ENCODE results near the gene MAML3.

MAML3 gene

GRCh38 chr4:140131675-140132229, 22.2 kb downstream of the MAML3 start:
- no peaks in the 10 kb centered on the region for H3K9me3 ChIP-seq (ENCODE audit: control insufficient read depth, low read length)
- H2BK15ac ChIP-seq (ENCODE audit: low read depth, poor library complexity, severe bottlenecking): peak overlapping the region; percentile 82
- H3K4ac ChIP-seq (ENCODE audit: low read depth in 1 of 2, low read length in 2 of 2): no peak overlapping the region
- no peak overlapping the region for H4K91ac ChIP-seq (ENCODE audit: low read length)
- H3K14ac ChIP-seq (ENCODE audit: low read length in 2 of 2): no peak overlapping the region
- H3K79me1 ChIP-seq (replicated peaks; ENCODE audit: low read length, poor library complexity, severe bottlenecking): peaks cover 22% of the 10 kb centered on the region
- 98% methylated on average over 4 of the region's 5 CpGs for WGBS
- DNase-seq: no peak
- H3K9ac ChIP-seq (ENCODE audit: low read length): no peak overlapping the region
- H2BK12ac ChIP-seq (ENCODE audit: low read length in 2 of 2): no peak overlapping the region
- peaks cover 5% of the 10 kb centered on the region for H3K4me1 ChIP-seq (ENCODE audit: control insufficient read depth, insufficient read depth, low read depth, low read length)
- no peak overlapping the region for H4K8ac ChIP-seq (ENCODE audit: low read length)
- H3K23ac ChIP-seq (ENCODE audit: low read length in 2 of 2): no peak overlapping the region
- H2AK5ac ChIP-seq (ENCODE audit: low read length, severe bottlenecking): no peak overlapping the region
- H3K4me3 ChIP-seq (ENCODE audit: insufficient read depth in 1 of 2, low read depth in 1 of 2, low read length in 2 of 2): no peak overlapping the region
- H2BK120ac ChIP-seq (ENCODE audit: low read depth, low read length): no peak overlapping the region
- no peak overlapping the region for H3K27ac ChIP-seq (ENCODE audit: low read length, poor library complexity, severe bottlenecking)
- no peak overlapping the region for H2AFZ ChIP-seq (ENCODE audit: low read depth, low read length)
- no peak overlapping the region for H3K18ac ChIP-seq (ENCODE audit: low read depth in 1 of 2, low read length in 2 of 2)
- no peak overlapping the region for H2BK5ac ChIP-seq (ENCODE audit: low read depth, low read length, poor library complexity, severe bottlenecking)
- H3K36me3 ChIP-seq (ENCODE audit: control insufficient read depth in 1 of 2, insufficient read depth in 2 of 2, low read depth in 1 of 2, low read length in 2 of 2): no peaks in the 10 kb centered on the region
- H3K4me2 ChIP-seq (ENCODE audit: low read length, poor library complexity, severe bottlenecking): no peak overlapping the region
- H3K27me3 ChIP-seq (ENCODE audit: control insufficient read depth in 1 of 2, insufficient read depth in 1 of 2, low read length in 2 of 2): no peaks in the 10 kb centered on the region

GRCh38 chr4:140130677-140131076, 23.3 kb downstream of the MAML3 start:
- H2BK120ac ChIP-seq (ENCODE audit: low read depth, low read length): no peak overlapping the region
- H3K14ac ChIP-seq (ENCODE audit: low read length in 2 of 2): no peak overlapping the region
- H3K18ac ChIP-seq (ENCODE audit: low read depth in 1 of 2, low read length in 2 of 2): no peak overlapping the region
- no peak overlapping the region for H2BK12ac ChIP-seq (ENCODE audit: low read length in 2 of 2)
- 92% methylated on average over 2 of the region's 2 CpGs for WGBS
- H4K8ac ChIP-seq (ENCODE audit: low read length): no peak overlapping the region
- H3K4me3 ChIP-seq (ENCODE audit: insufficient read depth in 1 of 2, low read depth in 1 of 2, low read length in 2 of 2): no peak overlapping the region
- H3K4me2 ChIP-seq (ENCODE audit: low read length, poor library complexity, severe bottlenecking): no peak overlapping the region
- H3K23ac ChIP-seq (ENCODE audit: low read length in 2 of 2): no peak overlapping the region
- H3K27me3 ChIP-seq (ENCODE audit: control insufficient read depth in 1 of 2, insufficient read depth in 1 of 2, low read length in 2 of 2): no peaks in the 10 kb centered on the region
- no peaks in the 10 kb centered on the region for H3K9me3 ChIP-seq (ENCODE audit: control insufficient read depth, low read length)
- no peak overlapping the region for H4K91ac ChIP-seq (ENCODE audit: low read length)
- no peak overlapping the region for H2BK15ac ChIP-seq (ENCODE audit: low read depth, poor library complexity, severe bottlenecking)
- H3K4ac ChIP-seq (ENCODE audit: low read depth in 1 of 2, low read length in 2 of 2): no peak overlapping the region
- H3K9ac ChIP-seq (ENCODE audit: low read length): no peak overlapping the region
- H2AFZ ChIP-seq (ENCODE audit: low read depth, low read length): no peak overlapping the region
- H3K4me1 ChIP-seq (ENCODE audit: control insufficient read depth, insufficient read depth, low read depth, low read length): peaks cover 5% of the 10 kb centered on the region
- H3K36me3 ChIP-seq (ENCODE audit: control insufficient read depth in 1 of 2, insufficient read depth in 2 of 2, low read depth in 1 of 2, low read length in 2 of 2): no peaks in the 10 kb centered on the region
- no peak overlapping the region for H2BK5ac ChIP-seq (ENCODE audit: low read depth, low read length, poor library complexity, severe bottlenecking)
- peaks cover 21% of the 10 kb centered on the region for H3K79me1 ChIP-seq (replicated peaks; ENCODE audit: low read length, poor library complexity, severe bottlenecking)
- no peak overlapping the region for H3K27ac ChIP-seq (ENCODE audit: low read length, poor library complexity, severe bottlenecking)
- H2AK5ac ChIP-seq (ENCODE audit: low read length, severe bottlenecking): no peak overlapping the region
- no peak for DNase-seq

- Histone ChIP-seq H2BK15ac (ENCODE audit: low read depth, poor library complexity, severe bottlenecking) (no peak overlapping the region), H3K27me3 (ENCODE audit: control insufficient read depth in 1 of 2, insufficient read depth in 1 of 2, low read length in 2 of 2) (no peaks in the 10 kb centered on the region), H3K18ac (ENCODE audit: low read depth in 1 of 2, low read length in 2 of 2) (no peak overlapping the region), H2AK5ac (ENCODE audit: low read length, severe bottlenecking) (no peak overlapping the region), H3K4me3 (ENCODE audit: insufficient read depth in 1 of 2, low read depth in 1 of 2, low read length in 2 of 2) (no peak overlapping the region), H2BK120ac (ENCODE audit: low read depth, low read length) (no peak overlapping the region), H3K4ac (ENCODE audit: low read depth in 1 of 2, low read length in 2 of 2) (no peak overlapping the region), H3K23ac (ENCODE audit: low read length in 2 of 2) (no peak overlapping the region), H3K27ac (ENCODE audit: low read length, poor library complexity, severe bottlenecking) (no peak overlapping the region), H4K8ac (ENCODE audit: low read length) (no peak overlapping the region), H3K36me3 (ENCODE audit: control insufficient read depth in 1 of 2, insufficient read depth in 2 of 2, low read depth in 1 of 2, low read length in 2 of 2) (no peaks in the 10 kb centered on the region), H3K9ac (ENCODE audit: low read length) (no peak overlapping the region), H3K4me2 (ENCODE audit: low read length, poor library complexity, severe bottlenecking) (no peak overlapping the region), H3K9me3 (ENCODE audit: control insufficient read depth, low read length) (no peaks in the 10 kb centered on the region), H2BK12ac (ENCODE audit: low read length in 2 of 2) (no peak overlapping the region), H4K91ac (ENCODE audit: low read length) (no peak overlapping the region), H2BK5ac (ENCODE audit: low read depth, low read length, poor library complexity, severe bottlenecking) (no peak overlapping the region), H3K4me1 (ENCODE audit: control insufficient read depth, insufficient read depth, low read depth, low read length) (peaks cover 2% of the 10 kb centered on the region), H2AFZ (ENCODE audit: low read depth, low read length) (no peak overlapping the region), H3K79me1 (replicated peaks; ENCODE audit: low read length, poor library complexity, severe bottlenecking) (peaks cover 24% of the 10 kb centered on the region), H3K14ac (ENCODE audit: low read length in 2 of 2) (no peak overlapping the region)
- DNase-seq: no peak
- 100% methylated on average over 1 of the region's 2 CpGs for WGBS
Observed at GRCh38 chr4:140127422-140127821, 26.6 kb downstream of the MAML3 start.

GRCh38 chr4:140126261-140126660, 27.7 kb downstream of the MAML3 start:
- H3K4me2 ChIP-seq (ENCODE audit: low read length, poor library complexity, severe bottlenecking): no peak overlapping the region
- H3K27me3 ChIP-seq (ENCODE audit: control insufficient read depth in 1 of 2, insufficient read depth in 1 of 2, low read length in 2 of 2): no peaks in the 10 kb centered on the region
- no peak overlapping the region for H3K27ac ChIP-seq (ENCODE audit: low read length, poor library complexity, severe bottlenecking)
- H3K36me3 ChIP-seq (ENCODE audit: control insufficient read depth in 1 of 2, insufficient read depth in 2 of 2, low read depth in 1 of 2, low read length in 2 of 2): no peaks in the 10 kb centered on the region
- no peak overlapping the region for H2BK5ac ChIP-seq (ENCODE audit: low read depth, low read length, poor library complexity, severe bottlenecking)
- H3K23ac ChIP-seq (ENCODE audit: low read length in 2 of 2): no peak overlapping the region
- H3K4me3 ChIP-seq (ENCODE audit: insufficient read depth in 1 of 2, low read depth in 1 of 2, low read length in 2 of 2): no peak overlapping the region
- no peak overlapping the region for H3K4ac ChIP-seq (ENCODE audit: low read depth in 1 of 2, low read length in 2 of 2)
- no peak overlapping the region for H2BK15ac ChIP-seq (ENCODE audit: low read depth, poor library complexity, severe bottlenecking)
- no peak overlapping the region for H4K91ac ChIP-seq (ENCODE audit: low read length)
- no peak overlapping the region for H2BK12ac ChIP-seq (ENCODE audit: low read length in 2 of 2)
- no peak overlapping the region for H3K9ac ChIP-seq (ENCODE audit: low read length)
- no peak for DNase-seq
- no peak overlapping the region for H2BK120ac ChIP-seq (ENCODE audit: low read depth, low read length)
- H3K18ac ChIP-seq (ENCODE audit: low read depth in 1 of 2, low read length in 2 of 2): no peak overlapping the region
- H2AFZ ChIP-seq (ENCODE audit: low read depth, low read length): no peak overlapping the region
- no peaks in the 10 kb centered on the region for H3K9me3 ChIP-seq (ENCODE audit: control insufficient read depth, low read length)
- no peak overlapping the region for H4K8ac ChIP-seq (ENCODE audit: low read length)
- no peak overlapping the region for H2AK5ac ChIP-seq (ENCODE audit: low read length, severe bottlenecking)
- 92% methylated on average over 6 of the region's 6 CpGs for WGBS
- H3K14ac ChIP-seq (ENCODE audit: low read length in 2 of 2): no peak overlapping the region
- peaks cover 22% of the 10 kb centered on the region for H3K79me1 ChIP-seq (replicated peaks; ENCODE audit: low read length, poor library complexity, severe bottlenecking)
- H3K4me1 ChIP-seq (ENCODE audit: control insufficient read depth, insufficient read depth, low read depth, low read length): peaks cover 2% of the 10 kb centered on the region

All from mesenchymal stem cell (in vitro differentiated cells and primary cell).